Measurements from ENCODE around the gene TOX3. TPM values are rescaled to one million over a fixed set of nuclear protein-coding genes. Genes with fewer than 3 reads are reported as not detected.

Gene TOX3
- total RNA-seq (1 to 10 TPM; 1.3 to 2.1 TPM), polyA plus RNA-seq (1 to 10 TPM; 2.7 to 3.5 TPM)

GRCh38 chr16:52547004-52547833 is at the start of gene TOX3:
Gene TOX3, minus strand, starts transcription at chr16:52547143. Its CDS starts 420 bp downstream, at chr16:52546723.
- Histone ChIP-seq H3K9me3 (ENCODE audit: control insufficient read depth in 4 of 4, low read length in 3 of 4) (no peaks in the 10 kb centered on the region), H3K27me3 (ENCODE audit: control insufficient read depth in 4 of 4, insufficient read depth in 4 of 4, low read length in 3 of 4) (no peaks in the 10 kb centered on the region), H3K27ac (ENCODE audit: low read depth in 1 of 2, low read length in 2 of 2) (peak within 1 kb of the TSS; percentile 28 to 68), H3K4me1 (ENCODE audit: control insufficient read depth in 4 of 4, insufficient read depth in 4 of 4, low read length in 3 of 4) (peaks cover 7 to 30% (median 22%) of the 10 kb centered on the region in 4 donors), H3K9ac (ENCODE audit: low read depth in 1 of 2, low read length in 2 of 2) (peak within 1 kb of the TSS in 1 of 2 donors; percentile 68), H3K36me3 (ENCODE audit: control insufficient read depth in 4 of 4, insufficient read depth in 3 of 4, low read depth in 1 of 4, low read length in 3 of 4) (no peaks in the 10 kb centered on the region), H3K4me3 (ENCODE audit: low read depth in 1 of 3, low read length in 3 of 3) (peak within 1 kb of the TSS; percentile 47 to 94 (median 84))
- DNase-seq (ENCODE audit: low spot score), result no peak
- no peak for TF ChIP-seq FOXA2 (IDR thresholded peaks at IDR 0.05)
- no peak for TF ChIP-seq ATF3 (IDR thresholded peaks at IDR 0.05)
- TF ChIP-seq CTCF (IDR thresholded peaks at IDR 0.05; ENCODE audit: low read depth, low read length, missing input control), result no peak
- no peak for TF ChIP-seq REST (IDR thresholded peaks at IDR 0.05)
- no peak for TF ChIP-seq TAF1 (conservative IDR thresholded peaks at IDR 0.05)
- WGBS, result 9% methylated on average over 83 of the region's 83 CpGs

- DNase-seq (ENCODE audit: low spot score), result no peak
- no peak for TF ChIP-seq GABPA (IDR thresholded peaks at IDR 0.05 in 1 of 2, conservative IDR thresholded peaks at IDR 0.05 in 1 of 2)
- peak; percentile 85 for TF ChIP-seq NR2F2 (IDR thresholded peaks at IDR 0.05)
- peak in 1 of 2 donors; percentile 19 for TF ChIP-seq RXRA (IDR thresholded peaks at IDR 0.05)
- H3K27ac ChIP-seq (ENCODE audit: low read depth in 1 of 2, low read length in 2 of 2), result no peak overlapping the region
- WGBS, result 59% methylated on average over 2 of the region's 2 CpGs
- H3K36me3 ChIP-seq (ENCODE audit: control insufficient read depth in 4 of 4, insufficient read depth in 3 of 4, low read depth in 1 of 4, low read length in 3 of 4), result no peaks in the 10 kb centered on the region
- H3K4me3 ChIP-seq (ENCODE audit: low read depth in 1 of 3, low read length in 3 of 3), result no peak overlapping the region
- H3K4me1 ChIP-seq (ENCODE audit: control insufficient read depth in 4 of 4, insufficient read depth in 4 of 4, low read length in 3 of 4), result peaks cover 0 to 2% (median 0%) of the 10 kb centered on the region in 4 donors
- H3K9me3 ChIP-seq (ENCODE audit: control insufficient read depth in 4 of 4, low read length in 3 of 4), result no peaks in the 10 kb centered on the region
- H3K27me3 ChIP-seq (ENCODE audit: control insufficient read depth in 4 of 4, insufficient read depth in 4 of 4, low read length in 3 of 4), result no peaks in the 10 kb centered on the region
- H3K9ac ChIP-seq (ENCODE audit: low read depth in 1 of 2, low read length in 2 of 2), result no peak overlapping the region
These were observed 45.8 kb upstream of the TOX3 start for GRCh38 chr16:52592778-52593177.

GRCh38 chr16:52591934-52592592 is 45.1 kb upstream of the TOX3 start:
- WGBS, result 67% methylated on average over 5 of the region's 5 CpGs
- H3K4me1 ChIP-seq (ENCODE audit: control insufficient read depth in 4 of 4, insufficient read depth in 4 of 4, low read length in 3 of 4), result no peaks in the 10 kb centered on the region
- TF ChIP-seq RXRA (IDR thresholded peaks at IDR 0.05), result no peak
- TF ChIP-seq HNF4G (IDR thresholded peaks at IDR 0.05), result no peak
- no peak for TF ChIP-seq REST (IDR thresholded peaks at IDR 0.05)
- no peak for TF ChIP-seq SP1 (IDR thresholded peaks at IDR 0.05)
- no peak for TF ChIP-seq GABPA (IDR thresholded peaks at IDR 0.05 in 1 of 2, conservative IDR thresholded peaks at IDR 0.05 in 1 of 2)
- no peak for TF ChIP-seq RAD21 (IDR thresholded peaks at IDR 0.05)
- no peak for TF ChIP-seq MAX (IDR thresholded peaks at IDR 0.05)
- no peak for TF ChIP-seq HNF4A (conservative IDR thresholded peaks at IDR 0.05)
- no peak for TF ChIP-seq EGR1 (IDR thresholded peaks at IDR 0.05; ENCODE audit: low read depth in 2 of 2)
- TF ChIP-seq ATF3 (IDR thresholded peaks at IDR 0.05), result no peak

More at GRCh38 chr16:52591934-52592592, 45.1 kb upstream of the TOX3 start:
- no peak overlapping the region for H3K9ac ChIP-seq (ENCODE audit: low read depth in 1 of 2, low read length in 2 of 2)
- H3K9me3 ChIP-seq (ENCODE audit: control insufficient read depth in 4 of 4, low read length in 3 of 4), result no peaks in the 10 kb centered on the region
- no peak overlapping the region for H3K4me3 ChIP-seq (ENCODE audit: low read depth in 1 of 3, low read length in 3 of 3)
- DNase-seq (ENCODE audit: low spot score), result no peak
- no peaks in the 10 kb centered on the region for H3K36me3 ChIP-seq (ENCODE audit: control insufficient read depth in 4 of 4, insufficient read depth in 3 of 4, low read depth in 1 of 4, low read length in 3 of 4)
- no peak overlapping the region for H3K27ac ChIP-seq (ENCODE audit: low read depth in 1 of 2, low read length in 2 of 2)
- H3K27me3 ChIP-seq (ENCODE audit: control insufficient read depth in 4 of 4, insufficient read depth in 4 of 4, low read length in 3 of 4), result no peaks in the 10 kb centered on the region

Measured in liver (tissue), 9 donors.